HG03159 (cell line): Measurements from ENCODE around the gene NET1.

ENCODE experiments used
- ATAC-seq: cut with Tn5 transposase; IDR thresholded peaks from one replicate; pipeline ENCODE4 v1.9.1; 2021; ENCODE audit warnings: mild to moderate bottlenecking, moderate library complexity; ENCODE audit not compliant: unreplicated experiment

NET1 gene

GRCh38 chr10:5479481-5480161 lies 67.3 kb downstream of the NET1 start:
- no peak for ATAC-seq

- ATAC-seq, result no peak
These were observed 68.0 kb downstream of the NET1 start for GRCh38 chr10:5480162-5480941.

GRCh38 chr10:5481121-5481520 lies 68.8 kb downstream of the NET1 start:
- no peak for ATAC-seq

GRCh38 chr10:5482016-5482415 lies 69.7 kb downstream of the NET1 start:
- ATAC-seq, result no peak

GRCh38 chr10:5484205-5484604 lies 71.8 kb downstream of the NET1 start:
- no peak for ATAC-seq

GRCh38 chr10:5485290-5485689 lies 72.9 kb downstream of the NET1 start:
- no peak for ATAC-seq

- no peak for ATAC-seq
These were observed 73.8 kb downstream of the NET1 start for GRCh38 chr10:5485948-5486852.

GRCh38 chr10:5486853-5487235 lies 74.5 kb downstream of the NET1 start:
- ATAC-seq, result no peak

GRCh38 chr10:5488272-5489161 lies 76.2 kb downstream of the NET1 start:
- no peak for ATAC-seq

GRCh38 chr10:5490032-5490431 lies 77.7 kb downstream of the NET1 start:
- ATAC-seq, result no peak

GRCh38 chr10:5490698-5491464 lies 78.5 kb downstream of the NET1 start:
- ATAC-seq, result no peak

GRCh38 chr10:5491477-5491876 lies 79.1 kb downstream of the NET1 start:
- no peak for ATAC-seq

- ATAC-seq, result no peak
These were observed 80.0 kb downstream of the NET1 start for GRCh38 chr10:5492322-5492855.

GRCh38 chr10:5492929-5493576 lies 80.7 kb downstream of the NET1 start:
- ATAC-seq, result no peak

GRCh38 chr10:5493691-5494090 lies 81.3 kb downstream of the NET1 start:
- no peak for ATAC-seq

- no peak for ATAC-seq
These were observed 82.3 kb downstream of the NET1 start for GRCh38 chr10:5494611-5495010.

- ATAC-seq, result no peak
These were observed 84.2 kb downstream of the NET1 start for GRCh38 chr10:5496261-5497250.

- ATAC-seq, result no peak
These were observed 84.9 kb downstream of the NET1 start for GRCh38 chr10:5497289-5497688.
